Smooth muscle cell (in vitro differentiated cells): ENCODE measurements around the gene CNPY1. TPM values are rescaled to one million over a fixed set of nuclear protein-coding genes. Genes with fewer than 3 reads are reported as not detected.

Experiments used
- DNase-seq: peaks from one replicate; lab custom pipeline; 2025; ENCODE audit not compliant: unreplicated experiment; lab: John Stamatoyannopoulos, UW
- H2AFZ ChIP-seq: fragments of 200-600 bp; sonication (generic); 2 replicates; pipeline ENCODE4 v1.6.0; 2016; ENCODE audit warnings: antibody characterized with exemption, low read depth, mild to moderate bottlenecking
- H3F3A ChIP-seq: fragments of 200-600 bp; sonication (generic); 2 replicates; pipeline ENCODE4 v1.6.0; 2017; ENCODE audit warnings: antibody characterized with exemption, low read depth
- H3K27ac ChIP-seq: fragments of 200-600 bp; sonication (generic); 2 replicates; pipeline ENCODE4 v1.5.1; 2016; ENCODE audit warnings: low read depth, mild to moderate bottlenecking
- H3K27me3 ChIP-seq: fragments of 200-600 bp; sonication (generic); 2 replicates; pipeline ENCODE4 v1.6.1; 2016; ENCODE audit warnings: low read depth, mild to moderate bottlenecking
- H3K36me3 ChIP-seq: fragments of 200-600 bp; sonication (generic); 2 replicates; pipeline ENCODE4 v1.5.1; 2016; ENCODE audit warnings: low read depth
- H3K4me1 ChIP-seq: fragments of 200-600 bp; sonication (generic); 2 replicates; pipeline ENCODE4 v1.5.1; 2016; ENCODE audit warnings: low read depth
- H3K4me2 ChIP-seq: fragments of 200-600 bp; sonication (generic); 2 replicates; pipeline ENCODE4 v1.6.0; 2016; ENCODE audit warnings: mild to moderate bottlenecking
- H3K4me3 ChIP-seq: fragments of 200-600 bp; sonication (generic); 2 replicates; pipeline ENCODE4 v1.5.1; 2016; ENCODE audit warnings: mild to moderate bottlenecking
- H3K79me2 ChIP-seq: fragments of 200-600 bp; sonication (generic); 2 replicates; pipeline ENCODE4 v1.6.0; 2016; ENCODE audit warnings: low read depth, mild to moderate bottlenecking
- H3K9ac ChIP-seq: fragments of 200-600 bp; sonication (generic); 2 replicates; pipeline ENCODE4 v1.6.0; 2016; ENCODE audit warnings: low read depth
- H3K9me3 ChIP-seq: fragments of 200-600 bp; sonication (generic); replicated peaks from 2 replicates; pipeline ENCODE4 v1.5.1; 2016; ENCODE audit warnings: low read depth
- H4K20me1 ChIP-seq: fragments of 200-600 bp; sonication (generic); 2 replicates; pipeline ENCODE4 v1.6.0; 2016; ENCODE audit warnings: low read depth
- CTCF ChIP-seq: fragments of 200-600 bp; sonication (generic); IDR thresholded peaks from 2 replicates; pipeline ENCODE4 v1.5.1; 2017; ENCODE audit warnings: borderline replicate concordance, mild to moderate bottlenecking, antibody characterized with exemption; ENCODE audit not compliant: insufficient read depth, poor library complexity, severe bottlenecking
- WGBS: methylation state at CpG from one replicate; pipeline ENCODE4 v1.1.7; 2016; ENCODE audit warnings: low lambda C conversion rate; 5-methylcytosine and 5-hydroxymethylcytosine counted together
- polyA plus RNA-seq: library from polyadenylated mRNA; unstranded; fragments of >200 nt; fragmentation: Nextera tagmentation; extraction: Ambion mirVana; gene quantifications from 2 replicates; pipeline ENCODE4 v1.2.1, GENCODE V29; 2016
- total RNA-seq: library from RNA; depleted of rRNA; stranded (reverse); fragments of >200 nt; gene quantifications from 2 replicates; pipeline ENCODE4 v1.2.3, GENCODE V29; 2014

Gene CNPY1
- total and polyA plus RNA-seq, 2 experiments from 2014 or later = 1.0 TPM; not detected in 1

DNA sequence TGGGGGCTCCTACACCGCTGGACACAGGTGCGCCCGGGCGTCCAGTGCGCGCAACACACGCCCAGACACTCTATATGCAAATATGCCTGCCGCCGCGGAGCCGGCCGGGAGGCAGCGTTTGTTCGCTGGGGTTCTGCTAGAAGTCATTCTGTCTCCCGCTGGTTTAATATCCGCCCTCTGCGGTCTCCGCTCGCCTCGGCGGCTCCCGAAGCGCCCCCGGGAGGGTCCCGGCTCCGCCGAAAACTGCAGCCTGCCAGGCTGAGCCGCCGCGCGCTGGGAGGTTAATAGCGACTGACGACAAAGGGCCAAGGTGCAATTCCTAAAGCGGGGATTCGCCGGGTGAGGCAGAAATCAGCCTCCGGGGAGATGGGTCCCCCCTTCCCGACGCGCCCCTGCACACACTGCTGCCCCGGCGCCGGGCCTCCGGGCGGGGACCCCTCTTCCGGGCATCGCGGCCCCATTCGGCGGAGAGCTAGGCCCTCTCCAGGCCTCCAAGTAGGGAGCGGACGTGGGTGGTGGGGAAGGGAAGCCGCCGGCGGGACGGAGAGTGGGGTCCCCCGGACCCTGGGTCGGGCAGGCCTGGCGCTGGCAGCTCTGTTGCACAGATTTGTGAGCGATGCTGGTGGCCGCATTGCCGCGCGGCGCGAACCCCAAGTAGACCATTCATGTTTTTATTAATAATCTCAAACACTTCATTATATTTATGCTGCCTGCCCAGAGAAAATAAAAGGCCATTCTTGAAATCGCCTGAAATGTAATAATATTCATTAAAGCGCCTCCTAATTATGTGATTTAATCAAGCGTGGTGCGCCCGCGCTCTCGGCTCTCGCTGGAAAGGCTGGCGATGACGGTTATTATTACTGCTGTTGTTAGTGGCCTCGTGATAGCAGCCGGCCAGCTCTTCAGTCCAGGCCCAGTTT, 79.3 kb downstream of the CNPY1 start:
- TF ChIP-seq CTCF = no peak
- Histone ChIP-seq H4K20me1 (no peaks in the 10 kb centered on the region), H3K4me2 (peak overlapping the region; percentile 69), H3K36me3 (no peaks in the 10 kb centered on the region), H3K9ac (no peak overlapping the region), H2AFZ (no peak overlapping the region), H3F3A (no peaks in the 10 kb centered on the region), H3K4me1 (peaks cover 22% of the 10 kb centered on the region), H3K79me2 (no peaks in the 10 kb centered on the region), H3K27ac (no peak overlapping the region), H3K9me3 (no peaks in the 10 kb centered on the region), H3K27me3 (peaks cover 100% of the 10 kb centered on the region), H3K4me3 (no peak overlapping the region)
- DNase-seq = no peak
- WGBS = 2% methylated on average over 77 of the region's 78 CpGs

GRCh38 chr7:155466142-155466813, 80.1 kb downstream of the CNPY1 start:
- DNase-seq = no peak
- peak overlapping the region; percentile 69 for H3K4me2 ChIP-seq

GRCh38 chr7:155465761-155466141, 80.6 kb downstream of the CNPY1 start:
- Histone ChIP-seq H3F3A (no peaks in the 10 kb centered on the region), H3K27me3 (peaks cover 100% of the 10 kb centered on the region), H3K36me3 (no peaks in the 10 kb centered on the region), H3K9me3 (no peaks in the 10 kb centered on the region), H3K79me2 (no peaks in the 10 kb centered on the region), H3K4me1 (peaks cover 22% of the 10 kb centered on the region), H3K4me3 (no peak overlapping the region), H3K27ac (no peak overlapping the region), H4K20me1 (no peaks in the 10 kb centered on the region), H2AFZ (no peak overlapping the region), H3K4me2 (no peak overlapping the region), H3K9ac (no peak overlapping the region)
- WGBS = 24% methylated on average over 9 of the region's 9 CpGs
- no peak for TF ChIP-seq CTCF
- no peak for DNase-seq

More at GRCh38 chr7:155466142-155466813, 80.1 kb downstream of the CNPY1 start:
- Histone ChIP-seq H2AFZ (no peak overlapping the region), H3F3A (no peaks in the 10 kb centered on the region), H3K36me3 (no peaks in the 10 kb centered on the region), H3K79me2 (no peaks in the 10 kb centered on the region), H3K9ac (no peak overlapping the region), H3K9me3 (no peaks in the 10 kb centered on the region), H3K4me3 (no peak overlapping the region), H3K27me3 (peaks cover 100% of the 10 kb centered on the region), H3K4me1 (peaks cover 22% of the 10 kb centered on the region), H3K27ac (no peak overlapping the region), H4K20me1 (no peaks in the 10 kb centered on the region)
- TF ChIP-seq CTCF = no peak
- 7% methylated on average over 41 of the region's 42 CpGs for WGBS
